ENCODE measurements around the gene EPS15.
"Not testable (repeated sequence)": the region's sequence is repeated elsewhere in the genome, so short reads cannot be mapped to it uniquely, and the experiment has no call there.

Gene EPS15
- 160 to 237 reads per million in 2 donors for total RNA-seq

DNA sequence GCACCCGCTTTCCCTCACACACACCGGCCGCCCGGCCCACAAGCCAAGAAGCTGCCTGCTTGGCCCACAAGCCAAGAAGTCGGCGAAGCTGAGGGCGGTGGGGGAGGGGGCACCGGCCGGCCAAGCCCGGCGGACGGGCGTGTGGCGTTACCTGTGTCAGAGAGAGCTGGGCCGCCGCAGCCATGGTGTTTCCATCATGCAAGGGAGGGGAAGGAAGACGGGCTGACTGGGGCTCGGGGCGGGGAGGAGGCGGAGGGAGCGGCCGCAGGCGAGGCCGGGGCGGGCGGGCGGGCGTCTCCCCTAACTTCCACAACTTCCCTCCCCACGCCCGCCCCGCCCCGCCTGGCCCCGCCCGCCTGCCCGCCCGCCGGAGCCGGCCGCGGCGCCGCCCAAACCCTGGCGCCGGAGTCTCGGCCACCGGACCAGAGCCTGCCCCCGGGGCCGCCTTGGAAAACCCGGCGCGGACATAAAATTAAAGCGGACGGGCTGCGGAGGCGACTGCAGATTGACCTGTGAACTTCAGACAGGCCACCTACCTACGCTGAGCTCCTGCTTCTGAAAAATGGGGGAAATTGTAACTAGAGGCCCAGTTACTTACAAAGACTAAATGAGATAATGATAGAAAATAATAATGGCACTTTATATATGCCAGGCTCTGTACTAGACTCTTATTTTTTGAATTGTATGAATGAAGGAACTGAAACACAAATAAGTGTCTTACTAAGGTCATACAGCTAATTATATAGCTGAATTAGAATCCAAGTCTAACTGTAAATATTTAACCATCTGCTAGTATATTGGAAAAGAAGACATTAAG lies at the start of gene EPS15:
EPS15 (minus strand) TSS at position 219 of the 817 bp plus-strand sequence; CDS start at position 184, 35 bp downstream.
- DNase-seq: peak; percentile 77

DNA sequence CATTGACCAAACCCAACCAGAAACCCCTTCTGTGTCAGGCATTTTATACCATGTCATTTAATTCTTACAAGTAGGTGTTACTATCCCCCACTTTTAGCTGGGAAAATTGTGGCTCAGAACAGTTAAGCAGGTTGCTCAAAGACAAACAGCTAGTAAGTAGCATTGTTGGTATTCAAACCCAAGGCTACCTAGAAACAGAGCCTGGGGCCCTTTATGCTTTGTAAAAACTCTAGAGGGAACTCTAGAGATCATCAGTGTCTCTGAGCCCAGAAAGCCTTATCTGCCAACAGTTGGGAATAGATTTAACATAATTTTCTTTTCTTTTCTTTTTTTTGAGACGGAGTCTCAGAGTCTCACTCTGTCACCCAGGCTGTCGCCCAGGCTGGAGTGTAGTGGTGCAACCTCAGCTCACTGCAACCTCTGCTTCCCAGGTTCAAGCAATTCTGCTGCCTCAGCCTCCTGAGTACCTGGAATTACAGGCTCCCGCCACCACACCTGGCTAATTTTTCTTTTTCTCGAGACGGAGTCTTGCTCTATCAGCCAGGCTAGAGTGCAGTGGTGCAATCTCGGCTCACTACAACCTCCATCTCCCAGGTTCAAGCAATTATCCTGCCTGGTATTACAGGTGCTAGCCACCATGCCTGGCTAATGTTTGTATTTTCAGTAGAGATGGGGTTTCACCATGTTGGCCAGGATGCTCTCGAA lies 49.3 kb upstream of the EPS15 start:
- no peak for DNase-seq

DNA sequence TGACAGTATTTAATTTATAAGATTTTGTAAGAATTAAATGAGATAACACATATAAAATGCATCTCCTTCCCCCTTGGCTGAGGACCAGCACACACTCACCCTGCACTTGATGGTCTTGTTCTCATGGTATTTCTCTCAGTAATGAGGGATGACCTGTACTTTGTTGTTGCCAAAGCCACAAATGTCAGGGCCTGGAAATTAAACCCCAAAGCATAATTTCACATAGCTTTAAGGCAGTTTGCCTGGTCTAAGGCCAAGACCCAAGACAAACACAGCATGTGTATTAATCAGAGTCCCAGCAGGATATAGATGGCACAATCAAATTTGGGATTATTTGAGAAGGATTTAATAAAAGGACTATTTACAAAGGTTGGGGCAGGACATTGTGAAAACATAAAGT lies 48.6 kb upstream of the EPS15 start:
- no peak for DNase-seq

DNA sequence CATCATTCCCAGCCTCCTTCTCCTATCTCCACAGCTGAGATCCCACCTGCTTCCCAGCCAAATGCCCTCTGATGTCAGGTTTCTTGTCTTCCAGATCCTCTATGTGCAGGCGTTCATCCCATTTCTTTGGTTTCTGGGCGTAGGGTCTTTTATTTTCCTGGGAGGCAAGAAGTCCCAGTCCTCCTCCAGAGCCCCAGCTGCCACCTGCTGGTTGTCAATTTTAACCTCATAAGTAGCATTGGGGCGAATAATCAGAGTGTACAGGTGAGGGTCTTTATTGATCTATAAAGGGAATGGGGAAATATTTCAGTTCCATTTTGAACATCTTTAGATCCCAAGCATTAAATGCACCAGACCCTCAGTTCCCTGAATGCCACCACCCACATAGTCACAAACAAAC lies 47.2 kb upstream of the EPS15 start:
- no peak for DNase-seq

DNA sequence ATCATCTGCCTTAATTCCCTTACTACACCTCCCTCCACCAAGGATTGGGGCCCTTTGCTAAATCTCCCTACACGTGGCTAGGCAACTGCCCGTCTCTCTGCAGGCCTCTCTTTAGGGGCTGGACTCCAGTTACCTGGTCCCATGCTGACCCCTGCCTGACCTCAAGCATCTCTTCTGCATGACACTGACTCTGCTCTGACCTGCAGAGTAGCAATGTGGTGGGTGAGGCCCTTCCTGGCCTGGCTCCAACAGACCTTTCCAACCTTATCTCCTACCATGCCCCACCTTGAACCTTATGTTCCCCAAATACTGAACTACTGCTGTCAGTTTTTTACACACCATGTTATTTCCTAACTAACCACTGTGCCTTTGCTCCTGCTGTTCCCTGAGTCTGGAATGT lies 45.9 kb upstream of the EPS15 start:
- DNase-seq: no peak

DNA sequence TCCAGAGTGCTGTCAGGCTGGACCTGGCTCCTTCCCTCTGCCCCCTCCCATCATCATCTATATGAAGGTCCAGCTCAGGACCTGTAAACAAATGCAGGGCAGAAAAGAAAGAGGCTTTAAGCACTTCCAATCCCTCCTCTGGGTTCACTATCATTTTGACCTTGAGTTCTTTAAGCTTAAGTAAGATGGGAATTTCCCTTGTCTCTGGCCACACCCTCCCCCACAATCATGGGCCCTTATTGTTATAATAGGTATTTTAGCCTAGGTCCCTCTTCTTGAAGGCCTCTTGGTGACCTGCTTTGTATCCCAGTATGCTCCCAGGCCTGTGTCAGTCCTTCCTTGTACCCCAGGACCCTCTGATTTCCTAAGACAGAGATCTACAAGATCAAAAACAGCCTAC lies 45.1 kb upstream of the EPS15 start:
- DNase-seq: no peak

DNA sequence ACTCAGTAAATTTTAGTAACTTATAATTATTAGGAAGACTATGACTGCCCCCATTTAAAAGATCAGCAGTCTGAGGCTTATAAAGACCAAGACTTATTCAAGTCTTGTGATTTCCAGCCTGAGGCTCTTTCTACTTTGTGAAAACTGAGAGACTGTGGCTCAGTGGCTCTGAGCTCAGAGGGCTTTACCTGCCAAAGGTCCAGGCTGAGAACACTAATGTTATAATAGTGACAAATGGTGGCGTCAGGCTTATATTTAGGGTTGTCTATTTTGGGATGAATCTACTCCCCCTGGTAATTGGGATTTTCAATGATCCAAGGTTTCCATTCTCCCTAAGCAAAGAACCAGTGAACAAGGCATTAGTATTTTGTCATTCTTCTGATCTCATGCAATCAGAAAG lies 42.6 kb upstream of the EPS15 start:
- DNase-seq: no peak

DNA sequence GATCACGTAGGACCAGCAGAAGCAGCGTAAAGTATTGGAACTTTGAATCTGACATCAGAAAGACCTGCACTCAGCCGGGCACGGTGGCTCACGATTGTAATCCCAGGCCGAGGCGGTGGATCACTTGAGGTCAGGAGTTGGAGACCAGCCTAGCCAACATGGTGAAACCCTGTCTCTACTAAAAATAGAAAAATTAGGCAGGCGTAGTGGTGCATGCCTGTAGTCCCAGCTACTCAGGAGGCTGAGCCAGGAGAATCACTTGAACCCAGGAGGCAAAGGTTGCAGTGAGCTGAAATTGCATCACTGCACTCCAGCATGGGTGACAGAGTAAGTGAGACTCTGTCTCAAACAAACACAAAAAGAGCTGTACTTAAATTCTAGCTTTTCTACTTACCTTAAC lies 41.8 kb upstream of the EPS15 start:
- not testable (repeated sequence) for DNase-seq

DNA sequence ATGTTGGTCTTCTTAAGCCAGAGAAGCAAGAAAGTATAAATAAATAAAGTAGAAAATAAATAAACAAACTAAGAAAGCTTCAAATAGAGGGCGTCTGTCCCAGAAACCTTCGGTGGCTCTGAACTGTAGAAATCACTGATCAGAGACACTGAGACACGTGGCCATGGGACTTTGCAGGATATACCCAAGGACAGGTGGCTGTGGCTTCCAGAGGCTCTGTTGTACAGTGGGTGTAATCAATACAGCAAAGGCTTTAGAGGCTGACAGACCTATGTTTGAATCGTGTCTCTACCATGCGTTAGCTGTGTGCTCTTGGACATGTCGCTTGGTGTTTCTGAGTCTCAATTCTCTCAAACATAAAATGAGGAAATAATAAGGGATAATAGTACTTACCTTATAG lies 41.0 kb upstream of the EPS15 start:
- DNase-seq: no peak

DNA sequence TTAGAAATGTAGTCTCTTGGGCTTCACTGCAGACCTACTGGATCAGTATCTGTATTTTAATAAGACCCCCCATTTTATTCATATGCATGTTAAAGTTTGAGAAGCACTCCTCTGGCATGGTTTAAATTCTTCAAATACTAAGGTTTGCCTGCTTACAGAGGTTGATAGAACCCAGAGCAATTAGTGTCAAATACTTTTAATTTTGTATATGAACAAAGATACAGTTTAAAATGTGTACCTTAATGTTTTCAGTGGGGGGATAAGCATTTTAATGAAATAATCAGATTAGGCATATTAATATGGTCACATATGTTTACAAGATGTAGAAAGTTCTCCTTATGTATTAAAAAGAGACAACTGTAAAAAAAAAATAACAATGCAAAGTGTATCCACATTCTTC lies 40.4 kb upstream of the EPS15 start:
- no peak for DNase-seq

DNA sequence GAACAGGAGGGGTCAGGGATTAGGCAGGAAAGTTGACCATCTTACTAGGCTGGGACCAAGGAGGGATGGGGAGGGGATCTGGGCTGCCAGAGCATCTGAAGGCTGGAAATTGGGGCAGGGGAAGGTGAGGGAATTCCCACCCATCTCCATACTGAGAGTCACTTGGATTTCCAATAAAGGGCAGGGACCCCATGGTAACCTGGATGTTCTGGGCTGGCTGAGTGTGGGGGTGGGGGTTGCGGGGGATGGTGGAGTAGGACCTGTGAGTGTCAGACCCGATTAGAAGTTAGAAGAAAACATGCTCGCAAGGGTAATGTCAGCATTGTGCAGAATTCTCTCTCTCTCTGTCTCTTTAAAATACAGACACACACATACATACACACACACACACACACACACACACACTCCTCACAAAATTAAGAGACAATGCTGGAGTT lies 40.0 kb upstream of the EPS15 start:
- no peak for DNase-seq

DNA sequence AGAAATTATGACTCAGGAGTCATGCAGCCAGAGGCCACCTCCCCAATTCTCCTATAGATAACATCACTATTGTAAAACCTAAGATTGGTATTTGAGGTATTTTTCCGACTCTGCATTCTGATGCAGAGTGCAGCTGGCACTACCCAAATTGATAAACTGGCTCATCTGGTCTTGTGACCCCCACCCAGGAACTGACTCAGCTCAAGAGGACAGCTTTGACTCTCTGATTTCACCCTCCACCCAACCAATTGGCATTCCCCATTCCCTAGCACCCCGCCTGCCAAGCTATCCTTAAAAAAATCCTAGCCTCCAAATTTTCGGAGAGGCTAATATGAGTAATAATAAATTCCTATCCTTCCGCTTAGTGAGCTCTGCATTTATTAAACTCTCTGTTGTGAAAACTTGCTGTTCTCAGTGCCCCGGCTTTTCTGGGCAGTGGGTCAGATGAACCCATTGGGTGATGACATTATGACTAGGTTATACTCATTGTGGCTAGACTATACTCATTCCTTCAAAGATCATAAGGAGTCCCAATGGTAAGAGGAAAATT lies 39.4 kb upstream of the EPS15 start:
- DNase-seq: no peak

DNA sequence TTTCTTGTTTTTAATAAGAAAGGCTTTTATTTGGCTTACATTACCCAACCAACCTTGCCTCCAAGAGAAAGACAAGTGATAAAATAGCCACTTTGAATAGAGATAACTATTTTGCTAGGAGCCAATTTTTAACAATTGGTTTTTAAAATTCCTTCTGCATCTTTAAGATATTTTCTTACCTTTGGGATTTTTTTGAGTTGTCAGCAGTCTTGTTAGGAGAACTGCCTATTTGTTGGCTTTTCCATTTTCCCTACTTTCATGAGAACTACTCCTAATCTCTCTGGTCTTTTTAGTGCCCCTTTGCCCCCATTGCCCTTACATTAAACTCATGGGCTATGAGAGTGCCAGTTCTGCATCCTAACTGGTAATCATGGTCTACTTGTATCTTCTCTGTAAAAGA lies 38.1 kb upstream of the EPS15 start:
- no peak for DNase-seq

DNA sequence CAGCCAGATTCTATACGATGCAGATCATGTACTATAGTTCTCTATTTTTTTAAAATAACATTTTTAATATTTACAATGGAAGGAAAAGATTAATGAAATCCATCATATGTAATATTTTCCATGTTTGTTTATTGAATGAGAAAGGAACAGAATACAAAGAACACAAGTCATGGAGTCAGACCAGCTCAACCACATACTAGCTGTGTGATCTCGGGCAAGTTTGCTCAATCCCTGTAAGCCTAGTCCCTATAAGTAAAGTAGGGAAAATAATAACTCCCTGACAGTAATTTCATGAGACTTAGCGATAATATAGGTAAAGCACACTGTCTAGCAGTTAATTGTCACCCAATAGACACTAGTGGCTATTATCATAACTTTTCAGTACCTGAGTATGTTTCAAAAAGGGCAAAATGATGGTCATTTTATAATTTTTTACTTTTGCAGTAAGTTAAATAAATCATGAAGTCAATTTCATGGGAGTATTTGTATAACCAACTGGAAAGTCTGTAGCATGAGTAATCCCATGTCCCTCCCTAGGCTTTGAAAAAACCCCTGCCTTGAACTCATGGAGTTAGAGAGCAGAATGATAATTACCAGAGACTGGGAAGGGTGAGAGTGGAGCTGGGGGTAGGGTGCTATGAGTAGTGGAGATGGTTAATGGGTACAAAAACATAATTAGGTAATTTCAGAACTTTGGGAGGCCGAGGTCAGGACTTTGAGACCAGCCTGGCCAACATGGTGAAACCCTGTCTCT lies 37.0 kb upstream of the EPS15 start:
- no peak for DNase-seq

DNA sequence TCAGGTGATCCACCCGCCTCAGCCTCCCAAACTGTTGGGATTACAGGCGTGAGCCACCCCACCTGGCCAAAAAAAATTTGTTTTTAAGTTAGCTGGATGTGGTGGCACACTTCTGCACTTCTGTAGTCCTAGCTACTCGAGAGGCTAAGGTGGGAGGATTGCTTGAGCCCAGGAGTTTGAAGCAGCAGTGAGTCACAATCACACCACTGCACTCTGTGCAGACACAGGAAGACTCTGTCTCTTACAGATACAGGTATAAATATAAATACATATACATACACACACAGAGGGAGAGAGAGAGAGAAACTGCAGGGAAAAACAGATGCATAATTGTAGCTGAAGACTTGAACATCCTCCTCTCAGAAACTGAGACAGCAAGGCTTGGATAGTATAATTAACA lies 34.8 kb upstream of the EPS15 start:
- no peak for DNase-seq

DNA sequence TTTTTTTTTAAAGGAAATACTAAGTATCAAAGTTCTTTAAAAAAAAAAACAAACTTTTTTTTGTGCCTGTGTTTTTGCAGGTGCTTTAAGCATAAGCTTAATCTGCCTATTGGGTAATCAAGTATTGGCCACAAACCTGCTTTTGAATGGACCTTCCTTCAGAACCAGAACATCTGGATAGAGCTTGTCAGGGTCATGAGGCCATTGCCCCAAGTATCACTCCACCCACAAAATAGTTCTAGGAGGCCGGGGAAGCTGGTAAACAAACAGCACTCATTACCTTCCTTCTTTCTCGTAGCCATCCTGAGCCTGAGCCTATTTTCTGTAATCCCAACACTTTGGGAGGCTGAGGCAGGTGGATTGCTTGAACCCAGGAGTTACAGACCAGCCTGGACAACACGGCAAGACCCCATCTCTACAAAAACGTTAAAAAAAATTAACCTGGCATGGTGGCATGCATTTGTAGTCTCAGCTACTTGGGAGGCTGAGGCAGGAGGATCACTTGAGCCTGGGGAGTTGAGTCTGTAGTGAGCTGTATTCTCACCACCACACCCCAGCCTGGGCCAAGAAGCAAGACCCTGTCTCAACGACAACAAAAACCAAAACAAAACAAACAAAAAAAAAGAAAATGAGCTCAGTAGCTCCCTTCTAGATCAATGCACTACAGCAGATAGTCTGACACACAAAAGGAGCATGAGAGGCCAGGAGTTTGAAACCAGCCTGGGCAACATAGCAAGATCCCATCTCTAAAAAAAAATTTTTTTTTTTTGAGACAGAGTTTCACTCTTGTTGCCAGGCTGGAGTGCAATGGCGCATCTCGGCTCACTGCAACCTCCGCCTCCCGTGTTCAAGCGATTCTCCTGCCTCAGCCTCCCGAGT lies 34.1 kb upstream of the EPS15 start:
- no peak for DNase-seq

DNA sequence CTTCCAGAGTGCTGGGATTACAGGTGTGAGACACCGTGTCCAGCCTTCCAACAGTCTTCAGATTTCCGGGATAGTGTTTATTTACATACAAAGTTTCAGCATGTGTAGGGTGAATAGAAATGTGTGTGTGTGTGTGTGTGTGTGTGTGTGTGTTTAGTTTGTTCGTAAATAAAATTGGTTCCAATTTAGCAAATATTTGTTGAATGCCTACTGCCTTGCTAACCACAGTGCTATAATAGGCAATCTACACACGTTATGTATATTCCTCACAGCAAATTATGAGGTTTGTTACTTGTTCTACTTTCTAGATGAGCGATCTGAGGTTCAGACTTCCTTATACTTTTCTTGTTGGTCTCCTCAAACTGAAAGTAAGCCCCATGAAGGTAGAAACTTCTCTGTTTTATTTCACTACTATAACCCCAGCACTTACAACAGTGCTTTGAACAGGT lies 32.8 kb upstream of the EPS15 start:
- no peak for DNase-seq

DNA sequence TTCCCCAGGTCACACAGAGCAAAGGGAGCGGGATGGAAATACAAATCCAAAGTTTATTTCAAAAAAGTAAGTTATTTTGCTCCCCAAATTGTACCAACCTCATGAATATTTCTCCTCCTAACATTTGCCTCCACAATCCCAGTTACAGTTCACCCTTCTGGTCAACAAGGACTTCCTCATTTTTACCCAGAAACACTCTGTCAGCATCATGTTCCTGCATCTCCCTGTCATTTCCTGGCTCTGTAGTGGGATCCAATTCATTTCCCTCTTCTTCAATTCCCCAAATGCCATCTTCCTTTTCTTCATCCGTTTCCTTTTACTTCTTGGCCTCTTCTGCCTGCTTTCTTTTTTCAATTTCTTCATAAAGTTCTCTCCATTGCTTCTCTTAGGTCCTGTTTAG lies 32.0 kb upstream of the EPS15 start:
- DNase-seq: no peak

DNA sequence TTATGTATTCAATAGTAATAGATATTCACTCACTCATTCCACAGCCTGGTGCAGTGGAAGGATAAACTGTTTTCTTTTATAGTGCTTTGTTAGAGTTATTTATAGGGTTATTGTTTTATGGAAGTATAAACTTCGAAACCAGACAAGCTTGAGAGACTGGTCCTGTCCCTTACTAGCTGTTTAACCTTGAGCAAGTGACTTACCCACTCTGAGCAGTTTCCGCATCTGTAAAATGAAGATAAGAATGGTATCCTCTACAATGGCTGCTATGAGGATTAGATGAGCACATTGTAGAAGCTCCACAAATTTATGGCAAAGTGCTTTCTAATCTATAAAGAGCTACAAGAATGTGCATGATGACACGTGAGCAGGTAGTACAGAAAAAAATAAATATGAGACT lies 30.8 kb upstream of the EPS15 start:
- no peak for DNase-seq

DNA sequence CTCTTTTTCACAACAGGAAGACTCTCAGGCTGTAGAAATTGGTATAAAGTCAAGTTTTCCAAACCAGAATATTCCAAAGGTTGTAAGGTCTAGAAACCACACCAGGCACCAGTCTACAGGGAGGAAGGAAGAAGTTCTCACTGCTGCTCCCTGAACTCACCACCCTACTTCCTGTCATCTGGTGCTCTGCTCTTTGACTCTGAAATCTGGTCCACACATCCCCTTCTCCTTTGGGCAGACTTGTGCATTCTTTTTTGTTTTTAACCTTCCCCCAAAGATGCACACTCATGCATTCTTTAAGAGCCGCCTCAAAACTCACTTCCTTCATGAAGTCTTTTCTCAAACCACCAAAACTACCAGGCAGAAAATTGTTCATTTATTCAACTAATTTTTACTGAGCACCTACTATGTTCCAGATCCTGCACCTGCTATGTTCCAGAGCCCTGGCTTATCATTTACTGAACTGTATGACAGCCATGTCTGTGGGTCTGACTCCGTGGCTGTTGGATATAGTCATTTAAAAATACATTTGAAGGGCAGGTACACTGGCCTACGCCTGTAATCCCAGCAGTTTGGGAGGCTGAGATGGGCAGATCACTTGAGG lies 30.1 kb upstream of the EPS15 start:
- DNase-seq: no peak

DNA sequence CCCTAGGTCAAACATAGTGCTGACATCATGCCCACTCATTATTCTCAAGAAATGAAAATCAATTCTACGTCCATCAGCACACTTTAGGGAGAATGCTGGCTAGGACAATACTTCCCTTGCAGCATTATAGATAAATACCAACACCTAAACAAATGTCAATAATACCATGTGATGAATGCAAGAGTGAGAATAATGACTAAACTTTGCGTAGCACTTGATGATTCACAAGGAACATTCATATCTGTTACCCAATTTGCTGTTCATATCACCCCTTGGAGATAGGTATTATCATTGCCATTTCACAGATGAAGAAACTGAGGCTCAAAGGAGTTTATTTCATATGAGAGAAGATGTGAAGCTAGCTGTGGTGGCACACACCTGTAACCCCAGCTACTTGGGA lies 24.8 kb upstream of the EPS15 start:
- no peak for DNase-seq

Measured in activated gamma-delta T cell (primary cell).